Liver (tissue), 9 donors: Measurements from ENCODE around the gene RPS6KC1. TPM values are rescaled to one million over a fixed set of nuclear protein-coding genes. Genes with fewer than 3 reads are reported as not detected.

Experiments used
- DNase-seq: peaks from one replicate; pipeline ENCODE4 v3.0.0-alpha.2; 2017; ENCODE audit warnings: low spot score
- H3K27ac ChIP-seq, 2 donors: one replicate each; pipeline ENCODE4 v1.7.0; 2013; ENCODE audit warnings: inconsistent platforms in 2 of 2, low read length in 2 of 2, control low read depth in 1 of 2, low read depth in 1 of 2, mild to moderate bottlenecking in 1 of 2
- H3K27me3 ChIP-seq, 4 donors: one replicate each; pipeline versions ENCODE4 v1.6.1 to v1.7.0; 2013; ENCODE audit warnings: low read length in 3 of 4, inconsistent platforms in 1 of 4, mild to moderate bottlenecking in 1 of 4, moderate library complexity in 1 of 4; ENCODE audit not compliant: control insufficient read depth in 4 of 4, insufficient read depth in 4 of 4
- H3K36me3 ChIP-seq, 4 donors: one replicate each; pipeline versions ENCODE4 v1.6.1 to v1.7.0; 2013; ENCODE audit warnings: low read length in 3 of 4, mild to moderate bottlenecking in 3 of 4, low read depth in 1 of 4, moderate library complexity in 1 of 4; ENCODE audit not compliant: control insufficient read depth in 4 of 4, insufficient read depth in 3 of 4
- H3K4me1 ChIP-seq, 4 donors: one replicate each; pipeline versions ENCODE4 v1.6.1 to v1.7.0; 2013; ENCODE audit warnings: low read length in 3 of 4, mild to moderate bottlenecking in 3 of 4, moderate library complexity in 1 of 4; ENCODE audit not compliant: control insufficient read depth in 4 of 4, insufficient read depth in 4 of 4
- H3K4me3 ChIP-seq, 3 donors: one replicate each; pipeline versions ENCODE4 v1.6.1 to v1.7.0; 2013; ENCODE audit warnings: low read length in 3 of 3, control low read depth in 1 of 3, low read depth in 1 of 3, mild to moderate bottlenecking in 1 of 3
- H3K9ac ChIP-seq, 2 donors: one replicate each; pipeline ENCODE4 v1.7.0; 2013; ENCODE audit warnings: low read length in 2 of 2, mild to moderate bottlenecking in 2 of 2, moderate library complexity in 2 of 2, control low read depth in 1 of 2, low read depth in 1 of 2
- H3K9me3 ChIP-seq, 4 donors: one replicate each; pipeline versions ENCODE4 v1.6.1 to v1.7.0; 2013; ENCODE audit warnings: low read length in 3 of 4; ENCODE audit not compliant: control insufficient read depth in 4 of 4
- ATF3 ChIP-seq: IDR thresholded peaks from 2 replicates; pipeline ENCODE4 v1.6.1; 2016; ENCODE audit warnings: antibody characterized with exemption
- EGR1 ChIP-seq, 2 donors: IDR thresholded peaks; 2 replicates each; pipeline ENCODE4 v1.6.1; 2016 to 2018; ENCODE audit warnings: antibody characterized with exemption in 2 of 2, low read depth in 2 of 2
- FOXA1 ChIP-seq: IDR thresholded peaks from 2 replicates; pipeline ENCODE4 v1.6.1; 2016; ENCODE audit warnings: antibody characterized with exemption
- GABPA ChIP-seq, 2 donors: IDR thresholded peaks in 1 of 2; conservative IDR thresholded peaks in 1 of 2; 2 replicates each; pipeline ENCODE4 v1.6.1; 2016; ENCODE audit warnings: antibody characterized with exemption in 2 of 2, mild to moderate bottlenecking in 1 of 2, moderate library complexity in 1 of 2
- HNF4A ChIP-seq, 2 donors: conservative IDR thresholded peaks; 2 replicates each; pipeline ENCODE4 v1.6.1; 2016; ENCODE audit warnings: antibody characterized with exemption in 2 of 2, mild to moderate bottlenecking in 2 of 2
- JUND ChIP-seq, 2 donors: IDR thresholded peaks; 2 replicates each; pipeline ENCODE4 v1.6.1; 2016; ENCODE audit warnings: antibody characterized with exemption in 2 of 2
- MAX ChIP-seq: IDR thresholded peaks from 2 replicates; pipeline ENCODE4 v1.6.1; 2016; ENCODE audit warnings: antibody characterized with exemption
- RAD21 ChIP-seq, 2 donors: IDR thresholded peaks; 2 replicates each; pipeline ENCODE4 v1.6.1; 2016; ENCODE audit warnings: antibody characterized with exemption in 2 of 2, mild to moderate bottlenecking in 2 of 2
- REST ChIP-seq: IDR thresholded peaks from 2 replicates; pipeline ENCODE4 v1.6.1; 2016; ENCODE audit warnings: antibody characterized with exemption, mild to moderate bottlenecking
- RXRA ChIP-seq, 2 donors: IDR thresholded peaks; 2 replicates each; pipeline ENCODE4 v1.6.1; 2017 to 2018; ENCODE audit warnings: antibody characterized with exemption in 2 of 2, mild to moderate bottlenecking in 1 of 2
- SP1 ChIP-seq: IDR thresholded peaks from 2 replicates; pipeline ENCODE4 v1.6.1; 2018; ENCODE audit warnings: antibody characterized with exemption, mild to moderate bottlenecking
- TAF1 ChIP-seq: conservative IDR thresholded peaks from 2 replicates; pipeline ENCODE4 v1.6.1; 2016; ENCODE audit warnings: antibody characterized with exemption, mild to moderate bottlenecking
- YY1 ChIP-seq: IDR thresholded peaks from 2 replicates; pipeline ENCODE4 v1.6.1; 2016; ENCODE audit warnings: antibody characterized with exemption, mild to moderate bottlenecking
- WGBS: extraction: QIAGEN DNeasy Blood & Tissue Kit; methylation state at CpG from one replicate; pipeline ENCODE4 v1.1.7; 2013; 5-methylcytosine and 5-hydroxymethylcytosine counted together
- polyA plus RNA-seq, 2 donors: library from polyadenylated mRNA; stranded (reverse) in 1 of 2; unstranded in 1 of 2; fragments of 200-250 nt in 1 of 2; fragments of >200 nt in 1 of 2; fragmentation: Nextera tagmentation in 1 of 2; extraction: Ambion mirVana in 1 of 2; gene quantifications; one replicate each; pipeline versions ENCODE4 v1.2.1 to v1.2.3, GENCODE V29; 2013 to 2015
- total RNA-seq, 2 donors: library from RNA; depleted of rRNA; stranded (reverse); fragments of >200 nt; gene quantifications; one replicate each; pipeline ENCODE4 v1.2.3, GENCODE V29; 2014
- donor health status: healthy.
- donor health status: healthy.
- donor health status: healthy.
- donor health status: healthy.
- donor health status: healthy.

The RPS6KC1 gene
- total and polyA plus RNA-seq, 4 donors, result 3.5 to 15.6 (median 9.8) TPM

- no peak for DNase-seq
- TF ChIP-seq JUND (IDR thresholded peaks at IDR 0.05), result peak in 1 of 2 donors; percentile 19
- no peak for TF ChIP-seq HNF4A (conservative IDR thresholded peaks at IDR 0.05)
- no peak overlapping the region for H3K27ac ChIP-seq
- no peaks in the 10 kb centered on the region for H3K36me3 ChIP-seq
- no peaks in the 10 kb centered on the region for H3K27me3 ChIP-seq
- no peak overlapping the region for H3K9ac ChIP-seq
- 46% methylated on average over 3 of the region's 3 CpGs for whole genome bisulfite sequencing
- H3K9me3 ChIP-seq, result no peaks in the 10 kb centered on the region
- no peak overlapping the region for H3K4me3 ChIP-seq
- peaks cover 2 to 19% (median 12%) of the 10 kb centered on the region in 4 donors for H3K4me1 ChIP-seq
Observed at GRCh38 chr1:213055767-213056166, 4.7 kb downstream of the RPS6KC1 start.

- no peak overlapping the region for H3K4me3 ChIP-seq
- no peaks in the 10 kb centered on the region for H3K27me3 ChIP-seq
- TF ChIP-seq ATF3 (no peak), MAX (no peak), HNF4A (conservative IDR thresholded peaks at IDR 0.05) (no peak), GABPA (IDR thresholded peaks at IDR 0.05 in 1 of 2, conservative IDR thresholded peaks at IDR 0.05 in 1 of 2) (no peak), YY1 (no peak), TAF1 (no peak), JUND (IDR thresholded peaks at IDR 0.05) (no peak), EGR1 (IDR thresholded peaks at IDR 0.05; ENCODE audit: low read depth in 2 of 2) (no peak), REST (no peak), SP1 (no peak), RXRA (IDR thresholded peaks at IDR 0.05) (no peak), RAD21 (IDR thresholded peaks at IDR 0.05) (no peak)
- H3K9ac ChIP-seq, result no peak overlapping the region
- H3K36me3 ChIP-seq, result no peaks in the 10 kb centered on the region
- DNase-seq, result no peak
- no peaks in the 10 kb centered on the region for H3K9me3 ChIP-seq
- peaks cover 2 to 8% (median 4%) of the 10 kb centered on the region in 4 donors for H3K4me1 ChIP-seq
- 94% methylated on average over 5 of the region's 5 CpGs for WGBS
- H3K27ac ChIP-seq, result no peak overlapping the region
Observed at GRCh38 chr1:213057264-213058059, 6.4 kb downstream of the RPS6KC1 start.

GRCh38 chr1:213060836-213061235 lies 9.8 kb downstream of the RPS6KC1 start:
- TF ChIP-seq FOXA1 (no peak), YY1 (no peak), MAX (no peak)
- no peaks in the 10 kb centered on the region for H3K27me3 ChIP-seq
- H3K9me3 ChIP-seq, result no peaks in the 10 kb centered on the region
- no peak overlapping the region for H3K9ac ChIP-seq
- H3K4me1 ChIP-seq, result peaks cover 0 to under 1% (median under 1%) of the 10 kb centered on the region in 4 donors
- no peaks in the 10 kb centered on the region for H3K36me3 ChIP-seq
- no peak for DNase-seq
- H3K4me3 ChIP-seq, result no peak overlapping the region
- 98% methylated on average over 2 of the region's 2 CpGs for WGBS
- no peak overlapping the region for H3K27ac ChIP-seq
